Stimulated activated CD4-positive, alpha-beta T cell treated with anti-CD3 and anti-CD28 coated beads, TNF-alpha, amount 100 ng/mL, for 4 hours (primary cell): Measurements from ENCODE around the gene EPB41L3.

Experiments used
- DNase-seq, 3 experiments: peaks; one replicate each; pipeline ENCODE4 v3.0.0-alpha.2; 2020; ENCODE audit warnings: low read depth in 3 of 3

The EPB41L3 gene

GRCh38 chr18:5414546-5414945 lies 129.3 kb downstream of the EPB41L3 start:
- DNase-seq, result no peak

- DNase-seq, result no peak
Measured at GRCh38 chr18:5413447-5413846, 130.3 kb downstream of the EPB41L3 start.

GRCh38 chr18:5410582-5410981 lies 133.2 kb downstream of the EPB41L3 start:
- no peak for DNase-seq

GRCh38 chr18:5398269-5398668 lies 145.5 kb downstream of the EPB41L3 start:
- DNase-seq, result no peak

GRCh38 chr18:5397102-5397501 lies 146.7 kb downstream of the EPB41L3 start:
- DNase-seq, result no peak

- no peak for DNase-seq
Measured at GRCh38 chr18:5395860-5396448, 147.8 kb downstream of the EPB41L3 start.

GRCh38 chr18:5393779-5394178 lies 150.0 kb downstream of the EPB41L3 start:
- DNase-seq, result no peak

GRCh38 chr18:5391409-5391808 lies 152.4 kb downstream of the EPB41L3 start:
- no peak for DNase-seq

- DNase-seq, result no peak
Measured at GRCh38 chr18:5389356-5389755, 154.4 kb downstream of the EPB41L3 start.

- DNase-seq, result no peak
Measured at GRCh38 chr18:5388896-5389295, 154.9 kb downstream of the EPB41L3 start.

GRCh38 chr18:5380586-5380985 lies 163.2 kb downstream of the EPB41L3 start:
- DNase-seq, result no peak

GRCh38 chr18:5376986-5377385 lies 166.8 kb downstream of the EPB41L3 start:
- no peak for DNase-seq

- no peak for DNase-seq
Measured at GRCh38 chr18:5370332-5370731, 173.5 kb downstream of the EPB41L3 start.

- DNase-seq, result no peak
Measured at GRCh38 chr18:5369513-5369912, 174.3 kb downstream of the EPB41L3 start.

- DNase-seq, result no peak
Measured at GRCh38 chr18:5365443-5365842, 178.4 kb downstream of the EPB41L3 start.

GRCh38 chr18:5350636-5351035 lies 193.2 kb downstream of the EPB41L3 start:
- no peak for DNase-seq
